ENCODE measurements around the gene RNF149. TPM values are rescaled to one million over a fixed set of nuclear protein-coding genes. Genes with fewer than 3 reads are reported as not detected.
"Not testable (repeated sequence)": the region's sequence is repeated elsewhere in the genome, so short reads cannot be mapped to it uniquely, and the experiment has no call there.

Gene RNF149
- total RNA-seq, 4 donors from 2014 or later = 22.7 to 100 (median 54.6) TPM

- H3K36me3 ChIP-seq = no peaks in the 10 kb centered on the region
- H3K27ac ChIP-seq = peak overlapping the region in 1 of 4 donors; percentile 69
- H3K9me3 ChIP-seq = peaks cover 0 to 2% of the 10 kb centered on the region in 2 donors
- 82 to 85% methylated on average over 3 to 5 of the region's 5 CpGs for WGBS, 2 donors (ENCODE audit: low coverage in 1 of 2)
- no peaks in the 10 kb centered on the region for H3K27me3 ChIP-seq
- in situ Hi-C loops (cut with MboI; ENCODE audit: low pct_ligation_motif_present in 1 of 4, low pct_unique_long_range_greater_than_20kb in 1 of 4, low sequenced_read_pairs in 3 of 4) (no loop called here), intact Hi-C loops (cut with DNase I; ENCODE audit: low total_unique reads) (no loop called here)
- H3K4me1 ChIP-seq = peaks cover 4 to 15% (median 9%) of the 10 kb centered on the region in 4 donors
- H3K4me3 ChIP-seq = no peak overlapping the region
- TF ChIP-seq CTCF (IDR thresholded peaks at IDR 0.05) (no peak), EP300 (IDR thresholded peaks at IDR 0.05; ENCODE audit: low read depth) (no peak), POLR2AphosphoS5 (IDR thresholded peaks at IDR 0.05) (no peak), POLR2A (IDR thresholded peaks at IDR 0.05) (no peak)
- DNase-seq = no peak
Measured at GRCh38 chr2:101241158-101241557, 67.3 kb downstream of the RNF149 start.

- H3K27me3 ChIP-seq; intact Hi-C loops (cut with DNase I; ENCODE audit: low total_unique reads); H3K4me3 ChIP-seq; DNase-seq; H3K9me3 ChIP-seq; in situ Hi-C loops (cut with MboI; ENCODE audit: low pct_ligation_motif_present in 1 of 4, low pct_unique_long_range_greater_than_20kb in 1 of 4, low sequenced_read_pairs in 3 of 4); H3K36me3 ChIP-seq; H3K4me1 ChIP-seq: not testable (repeated sequence)
- peak; percentile 37 to 77 (median 46) for TF ChIP-seq CTCF (IDR thresholded peaks at IDR 0.05)
- H3K27ac ChIP-seq = peak overlapping the region in 3 of 4 donors; percentile 68 to 81 (median 69)
- WGBS, 2 donors (ENCODE audit: low coverage in 1 of 2) = 25 to 26% methylated on average over 2 of the region's 2 CpGs
Measured at GRCh38 chr2:101240694-101241093, 67.8 kb downstream of the RNF149 start.

GRCh38 chr2:101239760-101240118 lies 68.8 kb downstream of the RNF149 start:
- 62 to 63% methylated on average over 2 of the region's 2 CpGs for WGBS, 2 donors (ENCODE audit: low coverage in 1 of 2)
- intact Hi-C loops (cut with DNase I; ENCODE audit: low total_unique reads) = not testable (repeated sequence)

GRCh38 chr2:101238930-101239759 lies 69.4 kb downstream of the RNF149 start:
- H3K27ac ChIP-seq = peak overlapping the region; percentile 62 to 81 (median 68)
- no peaks in the 10 kb centered on the region for H3K27me3 ChIP-seq
- peaks cover 4 to 12% (median 7%) of the 10 kb centered on the region in 4 donors for H3K4me1 ChIP-seq
- peak; percentile 73 for DNase-seq
- in situ Hi-C loops (cut with MboI; ENCODE audit: low pct_ligation_motif_present in 1 of 4, low pct_unique_long_range_greater_than_20kb in 1 of 4, low sequenced_read_pairs in 3 of 4) (no loop called here), intact Hi-C loops (cut with DNase I; ENCODE audit: low total_unique reads) (no loop called here)
- H3K9me3 ChIP-seq = peaks cover 0 to 6% of the 10 kb centered on the region in 2 donors
- H3K36me3 ChIP-seq = no peaks in the 10 kb centered on the region
- WGBS, 2 donors (ENCODE audit: low coverage in 1 of 2) = 51 to 62% methylated on average over 10 to 12 of the region's 12 CpGs
- H3K4me3 ChIP-seq = peak overlapping the region in 1 of 4 donors; percentile 15
- TF ChIP-seq POLR2A (IDR thresholded peaks at IDR 0.05) (peak; percentile 34), EP300 (IDR thresholded peaks at IDR 0.05; ENCODE audit: low read depth) (no peak), POLR2AphosphoS5 (IDR thresholded peaks at IDR 0.05) (peak in 2 of 3 donors; percentile 44 to 52)

More at GRCh38 chr2:101239760-101240118, 68.8 kb downstream of the RNF149 start:
- H3K4me3 ChIP-seq = peak overlapping the region in 1 of 4 donors; percentile 15
- peak overlapping the region; percentile 62 to 81 (median 68) for H3K27ac ChIP-seq
- H3K36me3 ChIP-seq; DNase-seq; in situ Hi-C loops (cut with MboI; ENCODE audit: low pct_ligation_motif_present in 1 of 4, low pct_unique_long_range_greater_than_20kb in 1 of 4, low sequenced_read_pairs in 3 of 4); H3K4me1 ChIP-seq; H3K27me3 ChIP-seq; H3K9me3 ChIP-seq: not testable (repeated sequence)

GRCh38 chr2:101237944-101238343 lies 70.6 kb downstream of the RNF149 start:
- DNase-seq; H3K4me3 ChIP-seq; H3K27me3 ChIP-seq; H3K9me3 ChIP-seq; in situ Hi-C loops (cut with MboI; ENCODE audit: low pct_ligation_motif_present in 1 of 4, low pct_unique_long_range_greater_than_20kb in 1 of 4, low sequenced_read_pairs in 3 of 4); intact Hi-C loops (cut with DNase I; ENCODE audit: low total_unique reads); H3K36me3 ChIP-seq: not testable (repeated sequence)
- H3K27ac ChIP-seq = peak overlapping the region in 1 of 4 donors; percentile 36
- WGBS, 2 donors (ENCODE audit: low coverage in 1 of 2) = 20 to 68% methylated on average over 1 to 5 of the region's 5 CpGs
- peaks cover 4 to 12% (median 7%) of the 10 kb centered on the region in 4 donors for H3K4me1 ChIP-seq

GRCh38 chr2:101235956-101236355 lies 72.5 kb downstream of the RNF149 start:
- H3K4me3 ChIP-seq; in situ Hi-C loops (cut with MboI; ENCODE audit: low pct_ligation_motif_present in 1 of 4, low pct_unique_long_range_greater_than_20kb in 1 of 4, low sequenced_read_pairs in 3 of 4); DNase-seq; H3K27me3 ChIP-seq; H3K36me3 ChIP-seq; intact Hi-C loops (cut with DNase I; ENCODE audit: low total_unique reads); H3K9me3 ChIP-seq; H3K27ac ChIP-seq: not testable (repeated sequence)
- 77 to 100% methylated on average over 1 of the region's 1 CpG for WGBS, 2 donors (ENCODE audit: low coverage in 1 of 2)
- peaks cover 4 to 12% (median 7%) of the 10 kb centered on the region in 4 donors for H3K4me1 ChIP-seq
